ENCODE measurements around the gene ALDH1B1.

The ALDH1B1 gene

DNA sequence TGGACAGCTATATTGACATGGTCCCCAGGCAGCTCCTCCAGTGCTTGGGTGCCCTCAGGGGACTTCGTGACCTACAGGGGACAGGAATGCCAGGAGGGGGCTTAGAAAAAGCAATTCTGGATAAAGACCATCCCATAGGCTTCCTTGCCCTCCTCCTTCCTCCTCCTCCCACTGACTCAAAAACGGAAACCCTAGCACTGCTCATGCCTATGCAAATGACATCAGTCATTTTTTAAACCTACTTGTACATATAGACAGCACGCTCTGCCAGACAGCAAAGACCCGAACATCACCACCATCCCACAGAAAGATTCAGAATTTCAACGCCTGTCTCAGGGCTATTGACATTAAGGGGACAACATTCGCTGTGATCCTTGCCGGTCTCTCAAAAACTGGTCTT is 20.8 kb downstream of the ALDH1B1 start:
- no peak for DNase-seq (ENCODE audit: low read depth in 1 of 2, low spot score in 1 of 2)

DNA sequence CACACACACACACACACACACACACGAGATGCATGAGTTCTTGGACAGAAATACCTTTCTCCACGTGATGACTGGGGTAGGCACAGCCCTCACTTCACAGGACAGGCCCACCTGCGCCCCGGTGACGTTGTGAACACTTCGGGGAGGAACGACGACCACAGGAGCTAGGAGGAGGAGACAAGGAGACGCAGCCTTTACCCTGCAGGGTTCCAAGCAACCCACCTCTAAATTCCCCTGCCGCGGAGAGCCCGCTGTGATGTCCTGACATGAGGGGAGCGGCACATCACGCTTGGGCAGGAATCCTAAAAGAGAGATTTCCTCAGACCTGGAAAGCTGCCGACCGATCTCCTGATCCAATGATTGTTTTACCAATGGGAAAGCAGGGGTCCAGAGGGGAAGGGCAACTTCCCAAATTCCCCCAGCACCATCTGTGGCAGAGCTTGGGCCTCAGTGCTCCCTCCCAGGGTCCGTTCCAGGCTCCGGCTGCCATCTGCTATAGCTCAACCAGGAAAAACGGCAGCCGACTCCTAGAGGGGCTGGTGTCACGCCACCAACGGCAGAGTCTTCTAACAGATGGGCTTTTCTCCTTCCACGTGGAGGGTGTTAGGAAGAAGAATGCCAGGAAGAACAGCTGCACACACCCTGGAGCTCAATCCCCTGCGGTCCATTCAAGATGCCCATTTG is 21.7 kb downstream of the ALDH1B1 start:
- no peak for DNase-seq (ENCODE audit: low read depth in 1 of 2, low spot score in 1 of 2)

DNA sequence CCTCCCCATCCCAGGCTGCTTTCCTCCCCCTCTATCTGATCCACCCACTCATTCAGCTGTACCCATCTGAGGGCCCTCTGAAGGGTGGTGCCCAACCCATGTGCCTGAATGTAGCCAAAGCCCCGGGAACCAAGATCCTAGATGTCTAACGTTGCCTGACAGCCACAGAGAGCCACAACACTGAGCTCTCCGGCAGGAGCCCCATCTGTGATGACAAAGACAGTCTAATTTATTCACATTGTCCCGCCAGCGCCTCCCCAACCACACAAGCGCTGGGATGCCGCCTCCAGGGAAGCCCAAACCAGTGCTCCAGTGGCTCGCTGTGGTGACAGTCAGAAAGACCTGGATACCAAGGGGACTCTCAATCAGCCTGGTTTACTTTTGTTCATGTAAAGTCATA is 23.4 kb downstream of the ALDH1B1 start:
- no peak for DNase-seq (ENCODE audit: low read depth in 1 of 2, low spot score in 1 of 2)

DNA sequence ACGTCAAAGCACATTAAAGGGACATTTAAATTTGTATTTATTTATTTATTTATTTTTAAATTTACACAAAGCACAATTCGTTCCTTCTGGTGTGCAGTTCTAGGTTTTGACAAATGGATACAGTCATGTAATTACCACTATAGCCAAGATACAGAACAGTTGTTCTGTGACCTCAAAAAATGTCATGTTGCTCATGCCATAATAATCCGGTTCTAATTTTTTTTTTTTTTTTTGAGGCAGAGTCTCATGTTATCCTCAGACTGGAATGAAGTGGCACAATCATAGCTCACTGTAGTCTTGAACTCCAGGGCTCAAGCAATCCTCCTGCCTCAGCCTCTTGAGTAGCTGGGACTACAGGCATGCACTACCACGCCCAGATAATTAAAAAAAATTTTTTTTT is 24.0 kb downstream of the ALDH1B1 start:
- no peak for DNase-seq (ENCODE audit: low read depth in 1 of 2, low spot score in 1 of 2)

DNA sequence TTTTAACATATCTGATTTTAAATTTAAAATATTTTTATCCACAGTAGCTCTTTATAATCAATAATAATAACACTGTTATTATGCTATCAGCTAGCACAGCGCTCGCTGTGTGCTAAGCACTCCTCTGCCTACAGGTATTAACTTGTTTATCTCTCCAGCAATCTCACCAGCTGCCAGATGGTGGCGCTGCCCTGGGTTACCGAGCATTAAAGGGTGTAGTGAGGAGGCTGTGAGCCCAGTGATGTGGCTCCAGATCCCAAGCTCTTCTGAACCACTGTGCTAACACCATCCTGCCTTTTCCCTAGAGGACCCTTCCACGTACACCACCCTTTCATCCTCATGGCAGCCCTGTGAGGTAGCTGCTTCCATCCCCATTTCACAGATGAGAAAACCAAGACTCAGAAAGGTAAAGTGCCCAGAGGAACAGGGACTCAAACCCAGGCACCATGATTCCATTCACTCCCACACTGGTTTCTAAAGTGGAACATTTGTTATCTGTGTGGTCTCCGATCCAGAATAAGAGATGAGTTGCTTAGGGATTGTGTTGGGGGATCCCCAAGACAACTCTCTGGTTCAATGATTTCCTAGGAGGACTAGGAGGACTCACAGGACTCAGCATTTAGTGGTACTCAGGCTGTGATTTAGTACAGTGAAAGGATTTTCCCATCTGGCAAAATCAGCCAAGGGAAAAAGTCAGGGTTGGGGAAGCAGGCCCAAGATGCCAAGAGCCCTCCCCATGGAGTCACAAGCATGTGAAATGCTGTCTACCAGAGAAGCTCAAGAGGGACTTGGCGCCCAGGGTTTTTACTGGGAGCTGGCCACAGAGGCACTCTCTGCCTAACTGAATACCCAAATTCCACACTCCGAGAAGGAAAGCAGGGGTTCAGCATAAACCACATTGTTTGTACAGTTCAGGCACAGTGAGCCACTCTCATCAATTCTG is 24.8 kb downstream of the ALDH1B1 start:
- no peak for DNase-seq (ENCODE audit: low read depth in 1 of 2, low spot score in 1 of 2)

DNA sequence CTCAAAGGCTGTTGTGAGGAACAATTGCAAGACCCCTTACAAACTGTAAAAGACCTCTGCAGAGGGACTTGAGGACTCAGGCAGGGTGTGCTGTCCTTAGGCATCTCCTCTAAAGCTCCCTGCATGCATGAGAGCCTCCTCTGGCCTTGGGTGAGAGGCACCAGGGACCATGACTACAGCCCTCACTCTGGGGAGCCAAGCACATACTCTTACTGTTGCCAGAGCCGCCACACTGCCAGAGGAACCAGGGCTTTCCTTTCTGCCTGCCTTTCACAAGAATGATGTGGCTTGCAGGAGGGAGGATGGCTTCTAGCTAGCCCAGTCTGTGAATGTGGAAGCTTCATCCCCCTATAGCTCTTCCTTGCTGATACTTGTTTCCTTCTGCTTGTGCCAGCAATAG is 25.9 kb downstream of the ALDH1B1 start:
- no peak for DNase-seq (ENCODE audit: low read depth in 1 of 2, low spot score in 1 of 2)

DNA sequence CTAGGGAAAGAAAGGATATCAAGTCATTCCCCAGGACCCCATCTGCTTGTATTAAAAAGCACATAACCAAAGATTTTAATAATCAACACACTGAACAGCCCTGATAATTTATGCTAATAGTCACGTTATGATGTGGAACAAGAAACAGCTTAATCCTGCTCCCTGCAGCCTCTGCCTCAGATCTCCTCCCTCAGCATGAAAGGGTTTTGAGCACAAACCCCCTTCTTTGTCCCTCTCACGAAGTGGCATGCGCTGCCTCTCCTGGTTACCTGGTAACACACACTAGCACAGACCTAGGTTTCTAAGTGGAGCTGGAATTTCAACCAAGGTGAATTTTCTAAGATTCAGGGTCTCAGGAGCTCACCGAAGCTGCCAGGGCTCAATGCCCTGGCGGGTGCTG is 26.7 kb downstream of the ALDH1B1 start:
- DNase-seq (ENCODE audit: low read depth in 1 of 2, low spot score in 1 of 2), result no peak

DNA sequence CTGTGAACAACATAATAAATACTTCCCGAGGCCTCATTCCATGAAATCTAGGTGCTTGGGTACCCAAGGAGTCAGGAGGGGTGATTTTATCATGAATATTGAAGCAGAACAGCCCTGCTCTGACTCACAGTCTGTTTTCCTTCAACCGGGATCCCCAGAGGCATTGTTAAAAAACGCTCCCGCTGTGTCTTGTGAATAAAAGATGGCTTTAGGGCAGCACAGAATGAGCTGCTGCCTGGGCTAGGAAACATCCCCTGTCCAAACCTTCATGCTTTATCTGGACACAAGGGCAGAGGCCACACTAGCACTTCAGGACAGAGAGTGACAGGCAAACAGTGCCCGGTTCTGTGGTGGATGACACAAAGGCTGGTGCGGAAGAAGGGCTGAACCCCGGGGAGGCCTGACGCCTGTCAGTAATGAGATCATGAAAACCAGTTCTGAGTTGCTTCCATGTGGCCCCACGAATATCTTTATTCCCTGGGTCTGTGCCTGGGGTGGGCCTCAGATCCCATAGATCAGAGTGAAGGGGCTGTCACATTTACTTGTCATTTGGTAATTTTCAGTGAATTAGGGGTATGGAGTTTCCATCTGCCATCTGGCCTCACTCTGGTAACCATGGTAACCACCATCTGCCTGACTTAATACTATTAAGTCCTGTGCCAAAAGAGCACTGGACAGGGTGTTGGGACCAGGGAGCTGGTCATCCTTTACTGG is 29.2 kb downstream of the ALDH1B1 start:
- DNase-seq (ENCODE audit: low read depth in 1 of 2, low spot score in 1 of 2), result no peak

DNA sequence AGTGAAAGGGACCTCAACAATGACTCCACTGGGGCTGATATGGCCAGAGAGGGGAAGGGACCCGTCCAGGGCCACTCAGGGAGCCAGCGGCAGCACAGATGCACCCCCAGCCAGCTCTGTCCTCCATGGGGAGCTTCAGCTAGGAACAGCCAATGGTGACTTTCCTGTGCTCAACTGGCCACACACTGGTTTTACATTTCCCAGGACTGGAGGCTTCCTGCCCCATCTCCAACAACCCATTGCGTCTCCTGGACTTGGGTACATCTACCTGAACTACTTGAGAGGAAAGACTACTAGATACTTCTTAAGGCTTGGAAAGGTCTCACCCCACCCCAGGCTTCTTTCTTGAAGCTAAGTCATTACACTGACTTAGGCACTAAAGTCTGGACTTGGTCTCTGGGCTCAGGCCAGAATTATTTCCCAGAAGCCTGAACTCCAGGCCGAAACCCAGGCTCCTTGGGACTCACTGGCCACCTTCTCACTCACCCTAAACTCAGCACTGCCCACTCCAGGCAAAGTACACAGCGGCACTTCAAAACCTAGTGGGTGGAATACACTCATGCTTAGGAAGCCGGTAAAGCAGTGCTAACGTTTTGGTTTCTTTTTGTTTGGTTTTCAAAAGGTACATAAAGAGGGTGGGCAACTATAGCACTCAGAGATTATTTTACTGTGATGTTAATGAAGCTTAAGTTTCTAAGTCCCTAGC is 30.2 kb downstream of the ALDH1B1 start:
- no peak for DNase-seq (ENCODE audit: low read depth in 1 of 2, low spot score in 1 of 2)

DNA sequence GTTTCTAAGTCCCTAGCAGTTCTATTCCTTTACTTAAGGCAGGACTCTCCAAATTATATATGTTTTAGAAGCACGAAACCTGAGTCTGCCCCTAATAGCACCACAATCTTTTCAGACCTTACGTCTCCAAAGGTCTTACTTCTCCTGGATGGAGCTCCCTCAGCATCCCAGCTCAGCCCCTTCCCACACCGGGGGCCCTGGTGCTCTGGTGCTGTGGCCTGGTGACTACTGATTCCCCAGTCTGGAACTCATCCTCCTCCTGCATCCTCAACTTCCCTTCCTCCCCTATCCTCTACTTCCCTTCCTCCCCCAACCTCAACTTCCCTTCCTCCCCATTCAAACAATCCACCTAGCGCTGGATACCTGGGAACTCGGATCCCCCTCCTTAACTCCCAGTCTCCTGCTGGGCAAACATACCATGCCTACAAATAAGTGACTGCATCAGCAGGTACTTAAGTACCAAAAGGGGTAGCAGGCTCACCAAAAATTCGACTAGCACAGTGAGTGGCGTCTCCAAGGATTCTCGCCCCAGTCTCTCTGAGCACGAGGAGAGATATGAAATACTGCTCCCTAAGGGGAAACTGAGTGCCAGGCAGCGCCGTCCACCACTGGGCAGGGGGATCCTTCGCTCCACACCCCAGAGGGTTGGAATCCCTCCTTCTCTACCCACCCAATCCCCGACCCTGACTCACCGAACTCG is 30.9 kb downstream of the ALDH1B1 start:
- DNase-seq (ENCODE audit: low read depth in 1 of 2, low spot score in 1 of 2), result no peak

DNA sequence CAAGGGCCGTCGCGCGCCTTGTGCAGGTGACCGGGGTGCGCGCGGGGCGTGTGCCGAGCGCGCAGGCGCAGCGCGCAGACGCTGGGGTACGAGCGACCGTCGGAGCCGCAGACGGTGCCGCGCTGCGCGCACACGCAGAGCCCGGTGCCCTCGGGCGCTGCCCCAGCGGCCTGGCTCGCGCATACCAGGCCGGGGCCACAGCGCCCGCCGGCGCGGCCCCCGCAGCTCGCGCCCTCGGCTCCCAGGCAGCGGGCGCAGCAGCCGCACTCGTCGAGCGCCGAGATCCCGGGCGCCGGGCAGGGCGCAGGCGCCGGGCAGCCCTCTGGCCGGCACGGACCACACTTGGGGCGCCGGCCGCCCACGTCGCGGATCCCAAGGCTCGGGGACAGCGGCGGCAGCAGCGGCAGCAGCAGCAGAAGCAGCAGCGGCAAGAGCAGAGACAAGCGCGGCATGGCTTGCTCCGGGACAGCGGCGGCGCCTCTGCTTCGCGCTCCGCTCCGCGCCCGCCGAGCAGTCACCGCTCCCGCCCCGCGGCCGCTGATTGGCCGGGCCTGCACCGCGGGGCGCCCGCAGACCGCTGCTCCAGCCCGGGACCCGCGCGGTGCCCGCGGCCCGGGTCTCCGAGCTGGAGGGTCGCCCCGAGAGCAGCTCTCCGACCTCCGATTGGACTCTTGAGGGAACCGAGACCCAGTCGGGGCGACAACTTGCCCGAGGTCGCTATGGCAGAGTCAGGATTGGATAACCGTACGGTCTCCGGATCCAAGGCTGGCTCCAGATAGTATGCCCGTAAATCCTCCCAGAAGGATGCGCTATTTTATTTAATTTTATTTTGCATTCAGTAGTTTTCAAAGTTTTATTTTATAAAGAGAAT is 31.7 kb downstream of the ALDH1B1 start, which contains the start of gene IGFBPL1:
Gene IGFBPL1, minus strand, starts transcription at position 482 of the 871 bp plus-strand sequence. Its CDS starts 30 bp downstream, at position 452.
- DNase-seq (ENCODE audit: low read depth in 1 of 2, low spot score in 1 of 2), result no peak

DNA sequence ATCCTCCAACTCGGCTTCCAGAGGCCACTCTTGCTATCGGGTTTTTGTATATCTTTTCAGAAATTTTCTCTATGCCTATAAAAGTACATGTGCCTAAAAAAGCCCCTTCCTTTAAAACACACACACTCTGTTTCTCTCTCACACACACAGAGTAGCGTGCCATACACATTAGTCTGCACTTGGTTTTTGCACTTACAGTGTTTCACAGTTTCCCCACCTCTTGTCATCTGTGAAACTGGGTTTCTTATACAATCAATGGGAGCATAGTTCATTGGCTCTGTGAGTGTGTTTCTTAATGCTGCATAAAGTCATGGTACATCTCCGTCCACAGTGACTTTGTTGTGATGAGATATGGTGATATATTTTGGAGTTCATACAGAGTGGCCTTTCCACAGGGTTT is 32.4 kb downstream of the ALDH1B1 start:
- DNase-seq (ENCODE audit: low read depth in 1 of 2, low spot score in 1 of 2), result no peak

DNA sequence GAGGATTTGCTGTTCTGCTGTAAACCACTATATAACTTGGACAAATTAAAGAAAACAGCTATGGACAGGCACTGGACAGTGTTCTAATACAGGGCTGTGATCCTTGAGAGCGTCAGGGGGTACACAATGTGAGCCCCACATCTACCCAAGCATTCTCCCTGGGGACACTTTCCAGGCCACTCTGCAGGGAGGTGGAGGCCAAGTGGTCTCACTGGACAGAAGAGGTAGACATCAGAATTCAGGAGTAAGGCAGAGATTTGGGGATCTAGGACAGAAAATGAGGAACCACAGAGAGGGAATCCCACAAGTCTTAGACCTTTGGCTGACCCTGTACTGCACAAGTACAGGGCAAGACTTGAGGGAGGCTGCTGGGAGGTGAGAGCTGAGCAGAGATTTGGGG is 35.6 kb downstream of the ALDH1B1 start:
- DNase-seq (ENCODE audit: low read depth in 1 of 2, low spot score in 1 of 2), result no peak

DNA sequence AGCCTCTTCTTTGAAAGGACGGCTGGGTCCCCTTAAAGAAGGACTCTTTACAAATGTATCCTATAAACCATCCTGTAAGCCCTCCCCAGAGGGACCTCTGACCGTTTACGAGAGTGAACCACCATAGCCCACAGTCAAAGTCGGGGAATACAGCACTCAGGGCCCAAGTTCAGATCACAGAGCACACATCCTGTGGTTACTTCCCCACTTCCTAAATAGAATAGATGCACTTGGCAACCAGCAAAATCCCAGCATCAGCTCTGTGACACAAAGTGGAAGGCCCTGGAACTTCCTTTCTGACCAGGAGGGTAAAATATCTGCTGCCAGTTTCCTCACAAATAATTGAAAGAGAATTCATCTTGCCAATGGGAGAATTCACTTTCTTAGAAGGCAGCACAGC is 38.6 kb downstream of the ALDH1B1 start:
- no peak for DNase-seq (ENCODE audit: low read depth in 1 of 2, low spot score in 1 of 2)

DNA sequence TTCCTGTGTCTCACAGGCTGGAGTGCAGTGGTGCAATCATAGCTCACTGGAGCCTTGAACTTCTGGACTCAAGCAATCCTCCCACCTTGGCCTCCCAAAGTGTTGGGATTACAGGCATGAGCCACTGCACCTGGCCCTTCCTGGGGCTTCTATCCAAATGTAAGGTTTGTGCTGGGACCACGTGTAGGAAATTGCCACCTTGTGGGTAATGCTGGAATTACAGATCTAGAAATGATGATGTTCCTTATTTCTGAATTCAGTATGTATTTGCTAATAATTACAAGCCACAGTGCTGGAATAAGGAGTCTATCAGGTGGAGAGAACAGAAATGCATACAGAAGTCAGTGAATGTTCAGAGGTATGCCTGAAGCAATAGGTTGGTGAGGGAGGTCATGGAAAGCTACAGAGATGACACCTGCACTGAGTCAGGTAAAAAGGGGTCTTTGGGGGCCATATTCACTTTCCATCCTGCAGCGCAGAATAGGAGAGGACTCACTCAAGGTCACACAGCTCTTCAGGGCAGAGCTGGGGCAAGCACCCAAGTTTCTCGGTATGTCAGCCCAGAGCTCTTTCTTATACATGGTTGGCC is 40.5 kb downstream of the ALDH1B1 start:
- no peak for DNase-seq (ENCODE audit: low read depth in 1 of 2, low spot score in 1 of 2)

DNA sequence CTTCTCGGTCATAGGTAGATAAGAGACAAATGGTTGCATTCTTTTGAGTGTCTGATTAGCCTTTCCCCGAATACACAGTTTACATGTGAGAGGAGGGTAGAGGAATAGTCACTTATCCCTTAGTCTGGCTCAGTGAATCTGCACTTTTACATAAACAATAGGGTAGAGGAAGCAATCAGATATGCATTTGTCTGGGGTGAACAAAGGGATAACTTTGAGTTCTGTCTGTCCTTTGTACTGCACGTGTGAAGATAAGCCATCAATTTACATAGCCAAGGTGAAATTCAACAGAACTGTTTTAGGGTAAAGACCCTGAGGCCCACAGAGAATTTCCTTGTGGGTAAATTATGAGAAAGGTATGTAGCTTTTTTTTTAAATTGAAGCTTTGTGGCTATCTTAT is 41.9 kb downstream of the ALDH1B1 start:
- no peak for DNase-seq (ENCODE audit: low read depth in 1 of 2, low spot score in 1 of 2)

DNA sequence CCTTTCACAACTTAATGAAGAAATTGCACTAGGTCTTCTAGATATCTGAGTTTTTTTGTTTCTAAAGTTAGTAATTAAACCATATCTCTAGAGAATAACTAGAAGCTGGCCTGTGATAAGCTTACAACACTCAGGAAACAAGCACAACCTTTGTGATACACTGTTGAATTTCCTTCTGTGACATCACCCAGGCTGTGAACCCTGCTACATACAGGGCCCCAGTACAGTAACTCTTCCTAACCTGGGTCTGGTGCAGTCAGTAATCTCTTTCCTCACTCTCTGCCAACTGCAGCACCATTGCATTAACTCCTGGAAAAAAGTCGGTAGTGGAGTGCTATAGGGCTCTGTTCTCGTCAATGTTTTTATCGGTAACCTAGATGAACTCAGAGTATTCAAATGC is 42.4 kb downstream of the ALDH1B1 start:
- no peak for DNase-seq (ENCODE audit: low read depth in 1 of 2, low spot score in 1 of 2)

DNA sequence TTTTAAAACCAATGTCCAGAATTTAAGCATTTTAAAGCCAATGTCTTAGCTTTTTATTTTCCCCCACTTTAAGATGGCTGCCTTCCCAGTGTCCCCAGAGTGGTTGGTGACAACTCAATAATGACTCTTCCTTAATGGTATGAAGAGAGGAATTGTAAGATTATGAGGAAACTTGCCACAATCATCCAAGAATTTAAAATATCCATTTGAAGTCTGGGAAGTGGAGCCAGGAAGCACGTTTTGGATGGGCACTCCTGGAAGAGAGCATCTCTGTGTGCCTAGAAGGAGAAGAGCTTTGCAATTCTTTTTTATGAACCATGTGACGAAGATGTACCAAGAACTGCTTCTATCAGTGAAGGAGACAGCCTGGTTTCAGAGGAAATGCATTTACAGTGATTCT is 43.0 kb downstream of the ALDH1B1 start:
- no peak for DNase-seq (ENCODE audit: low read depth in 1 of 2, low spot score in 1 of 2)

DNA sequence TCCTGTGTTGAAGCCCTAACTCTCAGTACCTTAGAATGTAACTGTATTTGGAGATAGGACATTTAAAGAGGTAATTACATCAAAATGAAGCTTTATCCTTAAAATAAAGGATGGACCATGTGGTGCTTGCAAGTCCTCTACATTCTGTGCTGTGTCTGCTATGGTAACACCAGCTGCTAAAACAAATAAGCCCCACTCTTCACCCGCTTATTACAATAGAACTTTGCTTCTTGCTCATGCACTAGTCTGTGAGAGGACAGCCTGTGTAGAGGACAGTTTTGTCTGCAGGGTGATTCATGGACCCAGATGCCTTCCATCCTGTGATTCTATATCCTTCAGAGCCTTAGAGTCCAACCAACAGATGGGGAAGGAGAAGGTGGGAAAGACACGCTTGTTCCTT is 44.2 kb downstream of the ALDH1B1 start:
- DNase-seq (ENCODE audit: low read depth in 1 of 2, low spot score in 1 of 2), result no peak

All from stimulated activated CD4-positive, alpha-beta T cell treated with anti-CD3 and anti-CD28 coated beads, Interleukin-15, amount 100 ng/mL, for 1 hour (primary cell).